Dendritic cell treated with granulocyte-macrophage colony-stimulating factor and Interleukin-4, amounts not matched to agents 40 ng/mL and 50 ng/mL, for 4 days (primary cell): ENCODE measurements around the gene ENGASE.

Experiments
- H3K27ac Mint-ChIP-seq: one replicate; pipeline ENCODE4 v1.8.0; 2022; ENCODE audit warnings: mild to moderate bottlenecking, mixed read lengths
- H3K27me3 Mint-ChIP-seq: one replicate; pipeline ENCODE4 v1.8.0; 2022; ENCODE audit warnings: mild to moderate bottlenecking, mixed read lengths
- H3K36me3 Mint-ChIP-seq: one replicate; pipeline ENCODE4 v1.8.0; 2022; ENCODE audit warnings: low read depth, mixed read lengths
- H3K4me1 Mint-ChIP-seq: one replicate; pipeline ENCODE4 v1.8.0; 2022; ENCODE audit warnings: low read depth, mixed read lengths
- H3K4me3 Mint-ChIP-seq: one replicate; pipeline ENCODE4 v1.8.0; 2022; ENCODE audit warnings: mild to moderate bottlenecking, moderate library complexity, mixed read lengths
- H3K9me3 Mint-ChIP-seq: one replicate; pipeline ENCODE4 v1.8.0; 2022; ENCODE audit warnings: mixed read lengths
- intact Hi-C: fragments of 100-400 bp; cut with micrococcal nuclease; formaldehyde crosslinking; loops from one replicate; pipeline ENCODE4 v1.15.0; 2022

The ENGASE gene

GRCh38 chr17:79093270-79093669 lies 18.6 kb downstream of the ENGASE start:
- Mint-ChIP-seq H3K27ac (no peak overlapping the region), H3K4me3 (no peak overlapping the region), H3K36me3 (peaks cover 9% of the 10 kb centered on the region), H3K27me3 (peaks cover 60% of the 10 kb centered on the region), H3K9me3 (no peaks in the 10 kb centered on the region), H3K4me1 (no peaks in the 10 kb centered on the region)
- intact Hi-C loops: no loop called here

- no peaks in the 10 kb centered on the region for H3K36me3 Mint-ChIP-seq
- H3K4me1 Mint-ChIP-seq: no peaks in the 10 kb centered on the region
- H3K9me3 Mint-ChIP-seq: no peaks in the 10 kb centered on the region
- H3K4me3 Mint-ChIP-seq: no peak overlapping the region
- intact Hi-C loops: no loop called here
- H3K27me3 Mint-ChIP-seq: peaks cover 70% of the 10 kb centered on the region
- H3K27ac Mint-ChIP-seq: no peak overlapping the region
Measured at GRCh38 chr17:79094261-79094660, 19.6 kb downstream of the ENGASE start.

- intact Hi-C loops: no loop called here
- Mint-ChIP-seq H3K27ac (no peak overlapping the region), H3K9me3 (no peaks in the 10 kb centered on the region), H3K4me1 (no peaks in the 10 kb centered on the region), H3K36me3 (no peaks in the 10 kb centered on the region), H3K4me3 (no peak overlapping the region), H3K27me3 (peaks cover 80% of the 10 kb centered on the region)
Measured at GRCh38 chr17:79095345-79096055, 20.9 kb downstream of the ENGASE start.

GRCh38 chr17:79096477-79096876 lies 21.9 kb downstream of the ENGASE start:
- Mint-ChIP-seq H3K27ac (no peak overlapping the region), H3K4me1 (no peaks in the 10 kb centered on the region), H3K9me3 (no peaks in the 10 kb centered on the region), H3K36me3 (no peaks in the 10 kb centered on the region), H3K4me3 (no peak overlapping the region), H3K27me3 (peaks cover 76% of the 10 kb centered on the region)
- intact Hi-C loops: no loop called here

- H3K27me3 Mint-ChIP-seq: peaks cover 70% of the 10 kb centered on the region
- H3K4me1 Mint-ChIP-seq: no peaks in the 10 kb centered on the region
- H3K9me3 Mint-ChIP-seq: no peaks in the 10 kb centered on the region
- no peaks in the 10 kb centered on the region for H3K36me3 Mint-ChIP-seq
- intact Hi-C loops: no loop called here
- no peak overlapping the region for H3K4me3 Mint-ChIP-seq
- no peak overlapping the region for H3K27ac Mint-ChIP-seq
Measured at GRCh38 chr17:79097226-79098055, 22.8 kb downstream of the ENGASE start.

- Mint-ChIP-seq H3K36me3 (no peaks in the 10 kb centered on the region), H3K27me3 (peaks cover 70% of the 10 kb centered on the region), H3K27ac (no peak overlapping the region), H3K9me3 (no peaks in the 10 kb centered on the region), H3K4me3 (no peak overlapping the region), H3K4me1 (no peaks in the 10 kb centered on the region)
- intact Hi-C loops: no loop called here
Measured at GRCh38 chr17:79098282-79098867, 23.8 kb downstream of the ENGASE start.

- H3K4me1 Mint-ChIP-seq: no peaks in the 10 kb centered on the region
- no peak overlapping the region for H3K27ac Mint-ChIP-seq
- H3K36me3 Mint-ChIP-seq: no peaks in the 10 kb centered on the region
- H3K4me3 Mint-ChIP-seq: no peak overlapping the region
- peaks cover 67% of the 10 kb centered on the region for H3K27me3 Mint-ChIP-seq
- H3K9me3 Mint-ChIP-seq: no peaks in the 10 kb centered on the region
- intact Hi-C loops: no loop called here
Measured at GRCh38 chr17:79100405-79100804, 25.8 kb downstream of the ENGASE start.

- H3K4me3 Mint-ChIP-seq: no peak overlapping the region
- H3K9me3 Mint-ChIP-seq: no peaks in the 10 kb centered on the region
- H3K27ac Mint-ChIP-seq: no peak overlapping the region
- intact Hi-C loops: no loop called here
- H3K36me3 Mint-ChIP-seq: no peaks in the 10 kb centered on the region
- no peaks in the 10 kb centered on the region for H3K4me1 Mint-ChIP-seq
- peaks cover 59% of the 10 kb centered on the region for H3K27me3 Mint-ChIP-seq
Measured at GRCh38 chr17:79101111-79101673, 26.6 kb downstream of the ENGASE start.

GRCh38 chr17:79102214-79102613 lies 27.6 kb downstream of the ENGASE start:
- Mint-ChIP-seq H3K27ac (no peak overlapping the region), H3K9me3 (no peaks in the 10 kb centered on the region), H3K36me3 (no peaks in the 10 kb centered on the region), H3K27me3 (peaks cover 51% of the 10 kb centered on the region), H3K4me1 (no peaks in the 10 kb centered on the region), H3K4me3 (no peak overlapping the region)
- intact Hi-C loops: no loop called here

GRCh38 chr17:79104898-79105600 lies 30.4 kb downstream of the ENGASE start:
- Mint-ChIP-seq H3K4me3 (no peak overlapping the region), H3K27ac (no peak overlapping the region), H3K36me3 (no peaks in the 10 kb centered on the region), H3K27me3 (peaks cover 27% of the 10 kb centered on the region), H3K4me1 (no peaks in the 10 kb centered on the region), H3K9me3 (no peaks in the 10 kb centered on the region)
- intact Hi-C loops: no loop called here

GRCh38 chr17:79105937-79106336 lies 31.3 kb downstream of the ENGASE start:
- H3K27ac Mint-ChIP-seq: no peak overlapping the region
- H3K4me3 Mint-ChIP-seq: no peak overlapping the region
- H3K36me3 Mint-ChIP-seq: no peaks in the 10 kb centered on the region
- H3K27me3 Mint-ChIP-seq: peaks cover 24% of the 10 kb centered on the region
- H3K4me1 Mint-ChIP-seq: no peaks in the 10 kb centered on the region
- H3K9me3 Mint-ChIP-seq: no peaks in the 10 kb centered on the region
- intact Hi-C loops: no loop called here

- Mint-ChIP-seq H3K9me3 (no peaks in the 10 kb centered on the region), H3K27me3 (peaks cover 24% of the 10 kb centered on the region), H3K4me1 (no peaks in the 10 kb centered on the region), H3K4me3 (no peak overlapping the region), H3K36me3 (no peaks in the 10 kb centered on the region), H3K27ac (no peak overlapping the region)
- intact Hi-C loops: no loop called here
Measured at GRCh38 chr17:79106958-79107357, 32.3 kb downstream of the ENGASE start.

- Mint-ChIP-seq H3K27me3 (peaks cover 23% of the 10 kb centered on the region), H3K36me3 (no peaks in the 10 kb centered on the region), H3K27ac (no peak overlapping the region), H3K4me1 (no peaks in the 10 kb centered on the region), H3K4me3 (no peak overlapping the region), H3K9me3 (no peaks in the 10 kb centered on the region)
- intact Hi-C loops: no loop called here
Measured at GRCh38 chr17:79107499-79108231, 33.0 kb downstream of the ENGASE start.
